ENCODE measurements around the gene TFF2.

Gene TFF2

GRCh38 chr21:42350927-42351426, at the start of gene TFF2:
TFF2 (minus strand) TSS chr21:42350994; CDS start chr21:42350957, 37 bp downstream.
- no peak for DNase-seq

GRCh38 chr21:42400525-42400924, 49.7 kb upstream of the TFF2 start:
- DNase-seq = peak; percentile 10

GRCh38 chr21:42398436-42399028, 47.7 kb upstream of the TFF2 start:
- DNase-seq = peak; percentile 89

- no peak for DNase-seq
Measured at GRCh38 chr21:42397746-42398394, 47.1 kb upstream of the TFF2 start.

- DNase-seq = peak; percentile 88
Measured at GRCh38 chr21:42396799-42397745, 46.3 kb upstream of the TFF2 start.

- DNase-seq = no peak
Measured at GRCh38 chr21:42395905-42396651, 45.3 kb upstream of the TFF2 start, which contains the start of gene TMPRSS3. TMPRSS3 (minus strand) TSS chr21:42396052; CDS start chr21:42395417, 635 bp downstream.

- no peak for DNase-seq
Measured at GRCh38 chr21:42395302-42395701, 44.5 kb upstream of the TFF2 start.

GRCh38 chr21:42393443-42393950, 42.7 kb upstream of the TFF2 start:
- DNase-seq = no peak

- no peak for DNase-seq
Measured at GRCh38 chr21:42392731-42393442, 42.1 kb upstream of the TFF2 start.

- DNase-seq = no peak
Measured at GRCh38 chr21:42391297-42391696, 40.5 kb upstream of the TFF2 start.

- DNase-seq = no peak
Measured at GRCh38 chr21:42390696-42391095, 39.9 kb upstream of the TFF2 start.

- no peak for DNase-seq
Measured at GRCh38 chr21:42390193-42390592, 39.4 kb upstream of the TFF2 start.

GRCh38 chr21:42389449-42389835, 38.6 kb upstream of the TFF2 start:
- no peak for DNase-seq

- no peak for DNase-seq
Measured at GRCh38 chr21:42388740-42389448, 38.1 kb upstream of the TFF2 start.

GRCh38 chr21:42387843-42388340, 37.1 kb upstream of the TFF2 start:
- DNase-seq = no peak

- DNase-seq = no peak
Measured at GRCh38 chr21:42387164-42387563, 36.4 kb upstream of the TFF2 start.

- no peak for DNase-seq
Measured at GRCh38 chr21:42386034-42386591, 35.3 kb upstream of the TFF2 start.

- DNase-seq = no peak
Measured at GRCh38 chr21:42385619-42386018, 34.8 kb upstream of the TFF2 start.

- no peak for DNase-seq
Measured at GRCh38 chr21:42384989-42385388, 34.2 kb upstream of the TFF2 start.

GRCh38 chr21:42384156-42384945, 33.6 kb upstream of the TFF2 start:
- peak; percentile 19 for DNase-seq
